Measurements from ENCODE around the gene FBXW9.
A peak's percentile ranks its signal among the peaks of the same experiment; 100 is the strongest.

The FBXW9 gene

DNA sequence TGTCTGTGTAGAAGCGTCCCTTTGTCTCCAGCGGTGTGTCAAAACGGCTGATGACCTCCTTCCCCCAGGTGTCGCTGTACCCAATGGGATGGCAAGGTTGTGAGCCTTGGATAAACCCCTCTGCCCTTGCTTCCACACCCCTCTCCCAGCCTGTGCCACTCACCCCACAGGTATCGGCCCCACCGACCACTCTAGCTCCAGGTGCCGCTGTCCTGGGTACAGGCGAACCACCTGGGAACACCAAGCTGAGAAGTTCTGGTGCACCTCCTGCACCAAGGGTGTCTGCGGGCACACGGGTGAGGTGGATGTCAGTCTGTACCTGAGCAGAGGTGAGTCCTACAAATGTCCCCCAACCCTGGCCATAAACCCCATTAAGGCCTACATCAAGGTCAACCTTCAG is 46.5 kb downstream of the FBXW9 start:
- DNase-seq, result no peak

DNA sequence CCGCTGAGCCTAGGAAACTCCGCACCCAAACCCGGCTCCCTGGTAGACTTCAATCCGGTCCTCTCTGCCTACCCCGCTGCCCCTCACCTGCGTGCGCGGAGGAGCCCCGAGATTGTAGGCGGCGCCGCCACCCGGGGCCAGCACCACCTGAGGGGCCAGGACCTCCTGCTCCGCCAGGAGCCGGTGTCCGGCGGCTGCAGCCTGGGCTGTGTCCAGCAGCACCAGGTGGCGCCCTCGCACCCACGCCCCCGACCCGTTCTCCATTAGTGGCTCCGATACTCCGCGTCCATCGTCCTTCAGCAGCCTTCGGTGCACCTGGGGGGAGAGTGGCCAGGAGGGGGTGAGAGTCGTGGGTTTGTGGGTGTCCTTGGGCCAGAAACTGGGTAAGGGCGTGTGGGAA is 48.3 kb downstream of the FBXW9 start:
- no peak for DNase-seq

DNA sequence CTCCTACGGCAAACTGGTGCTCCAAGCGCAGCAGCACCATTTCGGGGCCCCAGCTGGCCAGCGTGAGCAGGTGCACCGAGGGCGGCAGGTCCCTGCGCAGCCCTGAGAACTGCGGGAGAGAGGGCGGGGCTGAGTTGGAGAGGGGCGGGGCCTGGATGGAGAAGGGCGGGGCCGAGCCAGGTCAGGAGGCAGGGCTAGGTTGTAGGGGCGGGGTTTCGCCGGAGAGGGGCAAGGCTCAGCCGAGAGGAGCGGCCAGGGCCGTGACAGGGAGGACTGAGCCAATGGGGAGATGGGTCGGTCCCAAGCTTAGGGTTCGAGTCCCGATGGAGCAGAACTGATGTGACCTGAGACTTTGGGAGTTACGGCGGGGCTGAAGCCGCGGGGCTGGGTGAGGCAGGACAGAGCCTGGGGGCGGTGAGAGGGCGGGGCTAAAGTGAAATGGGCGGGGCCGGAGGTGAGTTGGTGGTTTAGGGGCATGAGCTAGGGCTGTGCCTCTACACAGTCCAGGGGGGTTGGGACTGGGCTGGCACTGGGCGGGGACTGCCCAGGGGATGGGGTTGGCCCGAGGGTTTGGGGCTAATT is 48.9 kb downstream of the FBXW9 start:
- peak in 1 of 3 experiments; percentile 46 for DNase-seq

DNA sequence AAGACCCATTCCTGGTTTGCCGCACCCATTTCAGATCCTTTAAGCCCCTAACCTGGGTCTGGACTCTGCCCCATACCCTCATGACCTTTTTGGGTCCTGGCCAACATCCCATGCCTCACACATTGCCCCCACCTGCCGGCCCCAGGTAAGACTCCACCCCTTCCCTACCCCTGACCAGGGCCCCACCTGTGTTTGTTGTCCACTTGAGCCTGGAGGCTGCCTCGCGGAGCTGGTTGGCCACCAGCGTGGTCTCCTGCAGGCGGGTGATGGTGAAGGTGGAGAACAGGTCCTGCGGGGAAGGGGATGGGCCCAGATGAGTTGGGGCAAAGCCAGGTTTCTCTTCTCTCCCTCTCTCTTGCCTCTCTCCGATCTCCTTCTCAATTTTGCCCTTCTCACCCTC is 49.4 kb downstream of the FBXW9 start:
- no peak for DNase-seq

DNA sequence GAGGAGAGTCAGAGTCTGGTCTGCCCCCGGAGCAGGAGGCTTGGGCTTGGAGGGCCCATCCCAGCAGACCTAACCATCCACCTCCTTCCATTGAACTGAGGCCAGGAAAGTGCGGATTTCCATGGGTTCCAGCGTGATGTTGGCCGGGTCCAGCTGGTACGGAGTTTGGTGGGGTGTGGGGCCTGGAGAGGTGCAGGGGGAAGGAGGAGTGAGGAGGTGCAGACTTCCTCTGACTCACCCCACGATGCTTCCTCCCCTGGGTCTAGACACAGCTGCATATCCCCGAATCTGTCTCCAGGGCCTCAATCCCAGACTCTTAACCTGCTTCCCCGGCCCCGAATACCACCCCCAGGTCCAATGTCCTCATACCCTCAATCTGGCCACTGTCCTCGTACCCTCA is 49.9 kb downstream of the FBXW9 start:
- no peak for DNase-seq

DNA sequence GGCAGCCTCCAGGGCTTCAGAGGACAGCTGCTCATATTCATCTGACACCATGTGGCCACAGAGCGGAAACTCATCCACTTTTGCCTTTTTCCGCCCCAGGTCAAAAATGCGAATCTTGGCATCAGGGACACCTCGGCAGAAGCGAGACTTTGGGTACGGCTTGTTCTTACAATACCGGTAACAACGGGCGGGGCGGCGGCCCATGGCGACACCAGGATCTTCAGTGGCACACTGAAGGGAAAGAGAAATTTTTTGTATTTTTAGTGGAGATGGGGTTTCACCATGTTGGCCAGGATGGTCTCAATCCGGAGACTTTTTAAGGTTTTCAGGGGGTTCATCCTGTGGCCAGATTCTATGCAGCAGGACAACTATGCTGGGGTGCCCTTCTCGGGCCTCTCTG is 52.7 kb downstream of the FBXW9 start:
- peak in 1 of 3 experiments; percentile 25 for DNase-seq

DNA sequence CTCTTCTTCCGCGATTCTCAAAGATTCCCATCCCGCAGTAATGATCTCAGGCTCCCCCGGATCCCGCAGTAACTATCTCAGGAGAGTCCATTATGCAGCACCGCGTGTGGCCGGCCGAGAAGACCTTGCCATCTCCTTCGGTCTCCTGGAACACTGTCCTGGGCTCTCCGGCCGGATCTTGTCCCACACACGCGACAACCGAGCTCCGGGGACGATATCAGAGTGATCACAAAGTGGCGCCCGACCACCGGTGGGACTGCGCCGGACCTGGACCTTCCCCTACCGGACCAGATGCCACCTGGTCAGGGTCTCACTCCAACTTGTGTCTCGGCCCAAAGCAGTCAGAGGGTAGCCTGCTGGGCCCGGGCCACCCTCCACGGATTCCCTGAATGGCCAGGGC is 53.9 kb downstream of the FBXW9 start:
- DNase-seq, result no peak

DNA sequence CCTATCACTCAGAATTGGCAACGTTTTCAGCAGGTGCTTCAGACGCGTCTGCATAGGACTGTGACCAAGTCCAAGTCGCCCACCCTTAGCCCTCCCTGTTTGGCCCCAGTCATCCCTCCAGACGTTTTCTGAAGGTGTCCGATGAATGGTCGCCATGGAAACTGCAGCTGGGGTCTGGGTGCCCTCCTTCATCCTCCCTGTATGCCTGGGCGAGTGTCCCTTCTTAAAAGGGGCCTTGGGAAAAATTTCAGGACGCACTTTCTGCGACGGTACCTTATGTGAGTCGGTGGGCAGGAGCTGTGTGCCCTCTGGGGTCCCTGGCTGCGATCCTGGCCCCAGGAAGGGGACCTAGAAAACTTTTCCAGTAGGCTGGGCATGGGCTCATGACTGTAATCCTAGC is 55.0 kb downstream of the FBXW9 start:
- DNase-seq, result no peak

DNA sequence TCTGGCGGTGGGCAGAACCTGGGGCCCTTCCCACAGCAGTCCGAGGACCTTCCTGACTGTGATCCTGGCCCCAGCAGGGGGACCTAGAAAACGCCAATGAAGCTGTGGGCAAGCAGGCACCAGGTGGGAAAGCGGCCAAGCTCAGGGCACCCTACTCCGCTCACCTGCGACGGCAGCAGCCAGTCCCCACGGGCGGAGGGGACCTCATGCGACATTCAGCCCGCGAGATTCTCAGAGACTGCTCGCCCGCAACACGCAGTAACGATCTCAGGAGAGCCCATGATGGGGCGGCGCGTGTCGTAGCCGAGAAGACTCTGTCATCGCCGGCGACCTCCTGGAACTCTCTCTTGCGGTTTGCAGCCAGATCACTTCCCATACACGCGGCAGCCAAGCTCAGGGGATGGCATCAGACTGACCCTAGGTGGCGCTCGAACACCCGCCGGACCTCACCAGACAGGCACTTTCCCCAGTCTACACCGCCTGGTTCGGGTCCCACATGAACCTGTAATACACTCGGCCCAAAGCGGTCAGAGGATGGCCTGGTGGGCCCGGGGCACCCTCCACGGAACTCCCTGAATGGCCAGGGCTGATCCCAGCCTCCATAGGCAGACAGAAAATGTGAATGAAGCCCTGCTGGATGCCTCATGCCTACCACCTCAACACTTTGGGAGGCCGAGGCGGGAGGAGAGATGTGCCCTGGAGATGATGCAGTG is 56.4 kb downstream of the FBXW9 start:
- peak in 2 of 3 experiments; percentile 28 to 60 for DNase-seq

Measured in NCI-H1417 (cell line).